IMR-90 (cell line): ENCODE results near the gene ZFAND2B. TPM values are rescaled to one million over a fixed set of nuclear protein-coding genes. Genes with fewer than 3 reads are reported as not detected.
A peak's percentile ranks its signal among the peaks of the same experiment; 100 is the strongest.

Experiments
- ATAC-seq: fragments of 200-7000 bp; cut with Tn5 transposase; 2 replicates; pipeline ENCODE4 v1.9.1; 2020; ENCODE audit warnings: low read depth, mild to moderate bottlenecking, moderate library complexity
- BruUV-seq: library from RNA; stranded (reverse); fragments of 400-500 nt; replicated peaks from 2 replicates; lab custom pipeline; 2021; lab: Mats Ljungman, UMichigan
- CTCF ChIA-PET: fragments of 300-600 bp; formaldehyde crosslinking; extraction: SDS; loops from one replicate; lab custom pipeline; 2021; ENCODE audit warnings: antibody characterized with exemption; lab: Yijun Ruan, JAX
- POLR2A ChIA-PET: fragments of 300-600 bp; sonication (Branson Sonifier 250); formaldehyde crosslinking; loops from one replicate; lab custom pipeline; 2022; ENCODE audit warnings: antibody characterized with exemption; ENCODE audit not compliant: unreplicated experiment; lab: Charles Lee
- DNase-seq: peaks from one replicate; pipeline ENCODE4 v3.0.0; 2013
- H2AFZ ChIP-seq: replicated peaks from 2 replicates; pipeline ENCODE3; 2013; ENCODE audit warnings: low read length, mild to moderate bottlenecking; ENCODE audit not compliant: poor library complexity
- H2AK5ac ChIP-seq: 2 replicates; pipeline ENCODE4 v1.6.1; 2013; ENCODE audit warnings: low read depth, low read length, inconsistent platforms
- H2AK9ac ChIP-seq: replicated peaks from 2 replicates; pipeline ENCODE3; 2013; ENCODE audit warnings: mild to moderate bottlenecking, low read depth, low read length, moderate library complexity; ENCODE audit not compliant: poor library complexity
- H2BK120ac ChIP-seq: 2 replicates; pipeline ENCODE4 v1.6.1; 2013; ENCODE audit warnings: low read depth, low read length, inconsistent platforms
- H2BK15ac ChIP-seq: 3 replicates; pipeline ENCODE4 v1.6.1; 2013; ENCODE audit warnings: low read depth, low read length, inconsistent platforms
- H2BK20ac ChIP-seq: 2 replicates; pipeline ENCODE4 v1.6.1; 2013; ENCODE audit warnings: low read depth, mild to moderate bottlenecking, inconsistent platforms, low read length, moderate library complexity
- H2BK5ac ChIP-seq: 2 replicates; pipeline ENCODE4 v1.6.1; 2013; ENCODE audit warnings: mild to moderate bottlenecking, low read depth, low read length, inconsistent platforms; ENCODE audit not compliant: poor library complexity, severe bottlenecking
- H3K14ac ChIP-seq: replicated peaks from 2 replicates; pipeline ENCODE4 v1.6.1; 2013; ENCODE audit warnings: low read depth, low read length, inconsistent platforms
- H3K18ac ChIP-seq: 2 replicates; pipeline ENCODE4 v1.6.1; 2013; ENCODE audit warnings: low read depth, low read length, control low read depth
- H3K23ac ChIP-seq: 2 replicates; pipeline ENCODE4 v1.6.1; 2013; ENCODE audit warnings: low read depth, low read length, inconsistent platforms
- H3K27ac ChIP-seq: 2 replicates; pipeline ENCODE4 v1.5.1; 2013; ENCODE audit warnings: mild to moderate bottlenecking, control low read depth, low read length; ENCODE audit not compliant: insufficient read depth
- H3K27me3 ChIP-seq: 2 replicates; pipeline ENCODE4 v1.6.1; 2013; ENCODE audit warnings: low read length; ENCODE audit not compliant: control insufficient read depth, insufficient read depth
- H3K36me3 ChIP-seq: 2 replicates; pipeline ENCODE4 v1.6.1; 2013; ENCODE audit warnings: low read length, mixed read lengths; ENCODE audit not compliant: control insufficient read depth, insufficient read depth
- H3K4ac ChIP-seq: 2 replicates; pipeline ENCODE4 v1.6.1; 2013; ENCODE audit warnings: low read depth, low read length, inconsistent platforms
- H3K4me1 ChIP-seq: 2 replicates; pipeline ENCODE4 v1.6.1; 2013; ENCODE audit warnings: low read length, mixed read lengths; ENCODE audit not compliant: control insufficient read depth, insufficient read depth
- H3K4me2 ChIP-seq: 2 replicates; pipeline ENCODE4 v1.6.1; 2013; ENCODE audit warnings: low read depth, mild to moderate bottlenecking, control low read depth, low read length, moderate library complexity
- H3K4me3 ChIP-seq: 2 replicates; pipeline ENCODE4 v1.5.1; 2013; ENCODE audit warnings: low read depth, mild to moderate bottlenecking, control low read depth, low read length, moderate library complexity; ENCODE audit not compliant: insufficient read depth
- H3K56ac ChIP-seq: 2 replicates; pipeline ENCODE4 v1.6.1; 2013; ENCODE audit warnings: low read length, inconsistent platforms; ENCODE audit not compliant: insufficient read depth; ENCODE audit errors: extremely low read depth
- H3K79me1 ChIP-seq, 2 experiments: 2 replicates each; pipeline ENCODE4 v1.6.1; 2013; ENCODE audit warnings: low read length in 2 of 2, inconsistent platforms in 1 of 2, low read depth in 1 of 2
- H3K9ac ChIP-seq: 2 replicates; pipeline ENCODE4 v1.6.1; 2013; ENCODE audit warnings: low read depth, low read length, control low read depth
- H3K9me1 ChIP-seq: 2 replicates; pipeline ENCODE4 v1.6.1; 2013; ENCODE audit warnings: low read length, inconsistent platforms; ENCODE audit not compliant: insufficient read depth
- H3K9me3 ChIP-seq: 2 replicates; pipeline ENCODE4 v1.6.1; 2013; ENCODE audit warnings: low read length; ENCODE audit not compliant: control insufficient read depth, insufficient read depth
- H4K20me1 ChIP-seq: 2 replicates; pipeline ENCODE4 v1.6.1; 2013; ENCODE audit warnings: low read length, inconsistent platforms; ENCODE audit not compliant: insufficient read depth
- H4K5ac ChIP-seq: 2 replicates; pipeline ENCODE4 v1.6.1; 2013; ENCODE audit warnings: mild to moderate bottlenecking, low read depth, low read length, control low read depth
- H4K8ac ChIP-seq, 2 experiments: 2 replicates each; pipeline ENCODE4 v1.6.1; 2013; ENCODE audit warnings: low read depth in 2 of 2, low read length in 2 of 2, control low read depth in 1 of 2, inconsistent platforms in 1 of 2
- H4K91ac ChIP-seq: 2 replicates; pipeline ENCODE4 v1.6.1; 2013; ENCODE audit warnings: low read depth, low read length, inconsistent platforms; ENCODE audit not compliant: insufficient read depth
- BHLHE40 ChIP-seq: fragments of 150-350 bp; IDR thresholded peaks from 2 replicates; pipeline ENCODE4 v1.6.1; 2016; ENCODE audit warnings: mild to moderate bottlenecking, low read depth, low read length
- MXI1 ChIP-seq: IDR thresholded peaks from 2 replicates; pipeline ENCODE4 v1.6.1; 2012; ENCODE audit warnings: low read depth, mild to moderate bottlenecking, low read length, moderate library complexity, borderline replicate concordance
- RCOR1 ChIP-seq: IDR thresholded peaks from 2 replicates; pipeline ENCODE4 v1.6.1; 2012; ENCODE audit warnings: mild to moderate bottlenecking, low read length, improper control_type of control experiment; ENCODE audit not compliant: insufficient replicate concordance
- USF2 ChIP-seq: fragments of 150-350 bp; IDR thresholded peaks from 2 replicates; pipeline ENCODE4 v1.6.1; 2017; ENCODE audit warnings: mild to moderate bottlenecking, antibody characterized with exemption, low read length, low read depth
- WGBS, 2 experiments: methylation state at CpG; one replicate each; pipeline versions ENCODE4 v1.1.5 to v1.1.7; 2013; ENCODE audit warnings: missing lambda C conversion rate in 2 of 2; ENCODE audit not compliant: insufficient read length in 1 of 2; ENCODE audit errors: extremely low coverage in 2 of 2; 5-methylcytosine and 5-hydroxymethylcytosine counted together
- dilution Hi-C: fragments of 300-500 bp; cut with HindIII; formaldehyde crosslinking; loops from one replicate; pipeline ENCODE4 v1.14.3; 2018; ENCODE audit warnings: low sequenced_read_pairs; ENCODE audit not compliant: unreplicated experiment
- in situ Hi-C: fragments of 300-500 bp; cut with MboI; formaldehyde crosslinking; loops from 3 replicates; pipeline ENCODE4 v1.14.3; 2019; ENCODE audit warnings: low sequenced_read_pairs, inconsistent platforms, mixed read lengths
- intact Hi-C: fragments of 100-400 bp; cut with micrococcal nuclease; formaldehyde crosslinking; loops from 2 replicates; pipeline ENCODE4 v1.10.0; 2022
- polyA plus RNA-seq, 3 experiments: library from polyadenylated mRNA; depleted of rRNA; stranded (reverse); fragments of >200 nt; gene quantifications; 2 replicates each; pipeline ENCODE4 v1.2.3, GENCODE V29; 2012; ENCODE audit warnings: low replicate concordance in 1 of 3
- total RNA-seq: library from RNA; depleted of rRNA; stranded (reverse); fragments of >200 nt; gene quantifications from 2 replicates; pipeline ENCODE4 v1.2.3, GENCODE V29; 2012

ZFAND2B gene
- total and polyA plus RNA-seq, 2 of the 4 experiments (the other 2 are of a cell fraction): 25.5 to 38.3 TPM

GRCh38 chr2:219228911-219229304, 22.3 kb downstream of the ZFAND2B start:
- Histone ChIP-seq H2BK15ac (0 out of 3 replicates have a peak overlapping the region, but pooled peaks have one; percentile 25), H2BK20ac (no peak overlapping the region), H4K91ac (peak overlapping the region; percentile 68), H4K8ac (peak overlapping the region; percentile 26 to 66; a peak in 2 of 4 replicates), H3K9me1 (peaks cover 8% of the 10 kb centered on the region; the same call in 1 of the 2 replicates), H3K9me3 (no peaks in the 10 kb centered on the region), H3K56ac (peak overlapping the region; percentile 69; the same call in 1 of the 2 replicates), H3K4ac (peak overlapping the region; percentile 51), H3K4me2 (peak overlapping the region; percentile 93), H2AK9ac (peak overlapping the region; percentile 94), H3K18ac (no peak overlapping the region), H3K27me3 (no peaks in the 10 kb centered on the region), H3K23ac (peak overlapping the region; percentile 87), H3K4me3 (peak overlapping the region; percentile 79), H2AK5ac (peak overlapping the region; percentile 22; the same call in 1 of the 2 replicates), H4K20me1 (no peaks in the 10 kb centered on the region), H4K5ac (peak overlapping the region; percentile 31), H3K79me1 (peaks cover 46 to 56% of the 10 kb centered on the region in 2 experiments), H2AFZ (peak overlapping the region; percentile 99), H3K4me1 (peaks cover 5% of the 10 kb centered on the region), H3K14ac (peak overlapping the region; percentile 93), H3K9ac (peak overlapping the region; percentile 82), H2BK5ac (peak overlapping the region; percentile 71), H3K36me3 (peaks cover 36% of the 10 kb centered on the region), H2BK120ac (no peak overlapping the region; the same call in 1 of the 2 replicates), H3K27ac (peak overlapping the region; percentile 70)
- intact Hi-C loops (loop anchor here (1.0 kb wide), 1 partner anchor 65 kb away; no protein-coding TSS in a partner anchor), dilution Hi-C loops (no loop called here), in situ Hi-C loops (no loop called here)
- 100% methylated on average over 1 of the region's 19 CpGs; no CpG with 5 or more reads in 1 of the 2 experiments for WGBS, 2 experiments
- ChIA-PET POLR2A (interaction anchor here (0.7 to 1.1 kb wide), 2 partner anchors 16 to 20 kb away, joined by 6 to 18 read pairs; no protein-coding TSS in a partner anchor), CTCF (interaction anchor here (1.3 kb wide), 1 partner anchor 66 kb away, joined by 8 read pairs; no protein-coding TSS in a partner anchor)
- no TSS peak for BruUV-seq
- ATAC-seq: peak; percentile 30; the same call in 1 of the 2 replicates
- peak; percentile 8; the same call in 1 of the 2 replicates for TF ChIP-seq MXI1
- TF ChIP-seq BHLHE40: no peak
- no peak for TF ChIP-seq RCOR1
- no peak for TF ChIP-seq USF2
- no peak for DNase-seq
